ENCODE measurements around the gene RNU1-3. TPM values are rescaled to one million over a fixed set of nuclear protein-coding genes. Genes with fewer than 3 reads are reported as not detected.
"Not testable (repeated sequence)": the region's sequence is repeated elsewhere in the genome, so short reads cannot be mapped to it uniquely, and the experiment has no call there.

The RNU1-3 gene
- total and polyA plus RNA-seq, 2 of the 8 experiments (the other 6 are each of a cell fraction or from before 2014, with no cell fraction given), result 145 to 1,303 TPM

GRCh38 chr1:16675118-16675510 is 8.4 kb upstream of the RNU1-3 start:
- WGBS, 2 experiments (ENCODE audit: extremely low coverage in 1 of 2, insufficient coverage in 1 of 2, insufficient read length in 1 of 2, insufficient replicate concordance in 2 of 2, low coverage in 1 of 2, low lambda C conversion rate in 2 of 2, missing lambda C conversion rate in 1 of 2), result no CpG with 5 or more reads among the region's 2 CpGs
- H3K23ac ChIP-seq (ENCODE audit: insufficient read length); H3K4me3 ChIP-seq (ENCODE audit: extremely low read depth in 1 of 4, insufficient read depth in 2 of 4, low read depth in 3 of 4, low read length in 4 of 4); H2BK15ac ChIP-seq (ENCODE audit: low read length); H3K36me3 ChIP-seq (ENCODE audit: control insufficient read depth in 2 of 4, insufficient read depth in 4 of 4, low read length in 3 of 4); H2BK20ac ChIP-seq (ENCODE audit: low read length); H4K91ac ChIP-seq (replicated peaks; ENCODE audit: insufficient read length, low read length); DNase-seq (ENCODE audit: low read depth in 1 of 2, low spot score in 2 of 2); H3K79me2 ChIP-seq (ENCODE audit: control insufficient read depth in 1 of 2, insufficient read depth in 2 of 2, low read length in 2 of 2); H4K20me1 ChIP-seq (replicated peaks in 1 of 2; ENCODE audit: control insufficient read depth in 1 of 2, insufficient read depth in 2 of 2, low read length in 2 of 2); H3K56ac ChIP-seq (replicated peaks; ENCODE audit: insufficient read length, low read depth, low read length); FAIRE-seq; H4K8ac ChIP-seq (ENCODE audit: extremely low read depth, insufficient read depth, low read length); H3K4ac ChIP-seq (replicated peaks; ENCODE audit: insufficient read length, low read depth, low read length); CTCF ChIA-PET (ENCODE audit: partially characterized antibody); POLR2A ChIA-PET (ENCODE audit: partially characterized antibody); H3K9me3 ChIP-seq (ENCODE audit: insufficient read depth in 2 of 2, low read depth in 1 of 2, low read length in 1 of 2); H2BK120ac ChIP-seq (replicated peaks; ENCODE audit: low read depth, low read length); H3K23me2 ChIP-seq (ENCODE audit: low read depth, low read length); H3K27ac ChIP-seq (ENCODE audit: low read depth, low read length); H3K27me3 ChIP-seq (replicated peaks in 1 of 4; ENCODE audit: control insufficient read depth in 3 of 4, extremely low read depth in 1 of 4, insufficient read depth in 3 of 4, low read length in 3 of 4); H3K9ac ChIP-seq (replicated peaks in 1 of 4; ENCODE audit: extremely low read depth in 1 of 4, low read depth in 3 of 4, low read length in 3 of 4); H2AFZ ChIP-seq (ENCODE audit: low read length); H3K79me1 ChIP-seq (ENCODE audit: low read depth, low read length); H2BK12ac ChIP-seq (ENCODE audit: low read depth, low read length); H3K4me1 ChIP-seq (replicated peaks in 1 of 4; ENCODE audit: control insufficient read depth in 3 of 4, insufficient read depth in 4 of 4, low read length in 3 of 4); H2BK5ac ChIP-seq (ENCODE audit: low read depth, low read length); H2AK5ac ChIP-seq (ENCODE audit: low read depth, low read length); H4K5ac ChIP-seq (ENCODE audit: insufficient read length, low read depth, low read length); H3K18ac ChIP-seq (ENCODE audit: extremely low read depth, low read length); H3K14ac ChIP-seq (ENCODE audit: insufficient read length); H3K4me2 ChIP-seq (ENCODE audit: insufficient read depth in 1 of 2, low read depth in 2 of 2, low read length in 2 of 2): not testable (repeated sequence)

- H4K5ac ChIP-seq (ENCODE audit: insufficient read length, low read depth, low read length); H2BK5ac ChIP-seq (ENCODE audit: low read depth, low read length); H3K23ac ChIP-seq (ENCODE audit: insufficient read length); H3K27ac ChIP-seq (ENCODE audit: low read depth, low read length); H2BK120ac ChIP-seq (replicated peaks; ENCODE audit: low read depth, low read length); H3K4me3 ChIP-seq (ENCODE audit: extremely low read depth in 1 of 4, insufficient read depth in 2 of 4, low read depth in 3 of 4, low read length in 4 of 4); H3K79me1 ChIP-seq (ENCODE audit: low read depth, low read length); H3K9me3 ChIP-seq (ENCODE audit: insufficient read depth in 2 of 2, low read depth in 1 of 2, low read length in 1 of 2); H2BK15ac ChIP-seq (ENCODE audit: low read length); H2BK20ac ChIP-seq (ENCODE audit: low read length); CTCF ChIA-PET (ENCODE audit: partially characterized antibody); H2AFZ ChIP-seq (ENCODE audit: low read length); H3K56ac ChIP-seq (replicated peaks; ENCODE audit: insufficient read length, low read depth, low read length); H3K36me3 ChIP-seq (ENCODE audit: control insufficient read depth in 2 of 4, insufficient read depth in 4 of 4, low read length in 3 of 4); H2BK12ac ChIP-seq (ENCODE audit: low read depth, low read length); H3K18ac ChIP-seq (ENCODE audit: extremely low read depth, low read length); H3K79me2 ChIP-seq (ENCODE audit: control insufficient read depth in 1 of 2, insufficient read depth in 2 of 2, low read length in 2 of 2); H3K9ac ChIP-seq (replicated peaks in 1 of 4; ENCODE audit: extremely low read depth in 1 of 4, low read depth in 3 of 4, low read length in 3 of 4); FAIRE-seq; H4K91ac ChIP-seq (replicated peaks; ENCODE audit: insufficient read length, low read length); H3K4me1 ChIP-seq (replicated peaks in 1 of 4; ENCODE audit: control insufficient read depth in 3 of 4, insufficient read depth in 4 of 4, low read length in 3 of 4); H3K14ac ChIP-seq (ENCODE audit: insufficient read length); POLR2A ChIA-PET (ENCODE audit: partially characterized antibody); H2AK5ac ChIP-seq (ENCODE audit: low read depth, low read length); H3K27me3 ChIP-seq (replicated peaks in 1 of 4; ENCODE audit: control insufficient read depth in 3 of 4, extremely low read depth in 1 of 4, insufficient read depth in 3 of 4, low read length in 3 of 4); H3K4me2 ChIP-seq (ENCODE audit: insufficient read depth in 1 of 2, low read depth in 2 of 2, low read length in 2 of 2); H3K4ac ChIP-seq (replicated peaks; ENCODE audit: insufficient read length, low read depth, low read length); DNase-seq (ENCODE audit: low read depth in 1 of 2, low spot score in 2 of 2); H4K20me1 ChIP-seq (replicated peaks in 1 of 2; ENCODE audit: control insufficient read depth in 1 of 2, insufficient read depth in 2 of 2, low read length in 2 of 2); H4K8ac ChIP-seq (ENCODE audit: extremely low read depth, insufficient read depth, low read length); H3K23me2 ChIP-seq (ENCODE audit: low read depth, low read length): not testable (repeated sequence)
- WGBS, 2 experiments (ENCODE audit: extremely low coverage in 1 of 2, insufficient coverage in 1 of 2, insufficient read length in 1 of 2, insufficient replicate concordance in 2 of 2, low coverage in 1 of 2, low lambda C conversion rate in 2 of 2, missing lambda C conversion rate in 1 of 2), result 42% methylated on average over 3 of the region's 5 CpGs; no CpG with 5 or more reads in 1 of the 2 experiments
Measured at GRCh38 chr1:16673976-16674375, 7.2 kb upstream of the RNU1-3 start.

Measured in H1 (cell line).